Astrocyte of the cerebellum (primary cell): ENCODE measurements around the gene LEF1.

Experiments
- DNase-seq: peaks from one replicate; pipeline ENCODE4 v3.0.0-alpha.2; 2011; ENCODE audit warnings: low read depth
- H3K4me3 ChIP-seq: 2 replicates; pipeline ENCODE4 v1.5.1; 2011; ENCODE audit warnings: mild to moderate bottlenecking, low read depth, low read length, moderate library complexity
- in situ Hi-C: cut with HindIII; loops from 2 replicates; pipeline ENCODE4 v1.10.0; 2017; ENCODE audit warnings: low sequenced_read_pairs
- TF ChIP-seq, protein P1 (sequence below): IDR thresholded peaks from 2 replicates; pipeline ENCODE4 v1.5.1; 2012; ENCODE audit warnings: low read length, low read depth, moderate library complexity, mild to moderate bottlenecking; ENCODE audit errors: missing control alignments

Gene LEF1

DNA sequence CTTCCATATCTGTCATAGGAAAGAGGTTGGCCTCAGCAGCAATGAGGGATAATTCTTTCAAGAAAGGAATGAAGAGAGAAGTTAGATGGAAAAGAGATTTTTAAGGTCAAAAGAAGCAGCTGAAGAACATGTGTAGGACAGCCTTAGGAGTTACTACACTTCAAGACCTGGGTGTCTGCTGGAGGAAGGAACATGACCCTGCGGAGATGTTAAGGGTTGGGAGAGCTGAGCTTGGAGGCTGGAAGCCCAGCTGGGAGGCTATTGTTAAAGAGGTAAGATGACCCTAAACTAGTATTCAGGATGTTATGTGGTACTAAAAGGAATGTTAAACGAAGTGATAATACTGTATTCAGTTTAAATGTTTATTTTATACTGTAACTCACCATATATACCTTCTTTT, 164.1 kb downstream of the LEF1 start:
- in situ Hi-C loops: no loop called here
- H3K4me3 ChIP-seq: no peak overlapping the region
- TF ChIP-seq, protein P1, sequence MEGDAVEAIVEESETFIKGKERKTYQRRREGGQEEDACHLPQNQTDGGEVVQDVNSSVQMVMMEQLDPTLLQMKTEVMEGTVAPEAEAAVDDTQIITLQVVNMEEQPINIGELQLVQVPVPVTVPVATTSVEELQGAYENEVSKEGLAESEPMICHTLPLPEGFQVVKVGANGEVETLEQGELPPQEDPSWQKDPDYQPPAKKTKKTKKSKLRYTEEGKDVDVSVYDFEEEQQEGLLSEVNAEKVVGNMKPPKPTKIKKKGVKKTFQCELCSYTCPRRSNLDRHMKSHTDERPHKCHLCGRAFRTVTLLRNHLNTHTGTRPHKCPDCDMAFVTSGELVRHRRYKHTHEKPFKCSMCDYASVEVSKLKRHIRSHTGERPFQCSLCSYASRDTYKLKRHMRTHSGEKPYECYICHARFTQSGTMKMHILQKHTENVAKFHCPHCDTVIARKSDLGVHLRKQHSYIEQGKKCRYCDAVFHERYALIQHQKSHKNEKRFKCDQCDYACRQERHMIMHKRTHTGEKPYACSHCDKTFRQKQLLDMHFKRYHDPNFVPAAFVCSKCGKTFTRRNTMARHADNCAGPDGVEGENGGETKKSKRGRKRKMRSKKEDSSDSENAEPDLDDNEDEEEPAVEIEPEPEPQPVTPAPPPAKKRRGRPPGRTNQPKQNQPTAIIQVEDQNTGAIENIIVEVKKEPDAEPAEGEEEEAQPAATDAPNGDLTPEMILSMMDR: no peak
- no peak for DNase-seq

DNA sequence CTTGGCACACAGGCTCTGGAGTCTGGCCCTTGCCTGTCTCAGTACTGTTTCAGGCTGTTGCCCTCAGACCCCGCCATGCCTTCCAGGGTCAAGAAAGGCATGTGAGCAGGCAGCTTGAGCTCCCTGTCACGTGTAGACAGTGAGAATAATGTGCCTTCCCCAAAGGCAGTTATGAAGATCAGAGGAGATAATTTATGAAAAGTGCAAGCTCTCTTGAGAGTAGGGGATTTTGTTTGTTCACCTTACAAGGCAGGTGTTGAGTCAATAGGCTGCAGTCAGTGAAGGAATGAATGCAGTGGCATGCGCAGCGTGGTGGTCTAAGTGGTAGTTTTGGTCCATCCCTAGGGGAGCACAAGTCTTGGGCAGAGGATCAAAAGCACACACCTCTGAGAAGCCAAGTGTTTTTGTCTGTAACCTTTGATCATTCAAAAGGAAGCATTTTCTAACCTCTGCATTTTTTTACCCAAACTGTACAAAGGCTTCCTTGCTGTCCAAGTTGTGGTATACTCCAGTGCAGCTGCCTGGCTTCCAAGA, 164.7 kb downstream of the LEF1 start:
- H3K4me3 ChIP-seq: no peak overlapping the region
- in situ Hi-C loops: no loop called here
- TF ChIP-seq, protein P1: no peak
- no peak for DNase-seq

DNA sequence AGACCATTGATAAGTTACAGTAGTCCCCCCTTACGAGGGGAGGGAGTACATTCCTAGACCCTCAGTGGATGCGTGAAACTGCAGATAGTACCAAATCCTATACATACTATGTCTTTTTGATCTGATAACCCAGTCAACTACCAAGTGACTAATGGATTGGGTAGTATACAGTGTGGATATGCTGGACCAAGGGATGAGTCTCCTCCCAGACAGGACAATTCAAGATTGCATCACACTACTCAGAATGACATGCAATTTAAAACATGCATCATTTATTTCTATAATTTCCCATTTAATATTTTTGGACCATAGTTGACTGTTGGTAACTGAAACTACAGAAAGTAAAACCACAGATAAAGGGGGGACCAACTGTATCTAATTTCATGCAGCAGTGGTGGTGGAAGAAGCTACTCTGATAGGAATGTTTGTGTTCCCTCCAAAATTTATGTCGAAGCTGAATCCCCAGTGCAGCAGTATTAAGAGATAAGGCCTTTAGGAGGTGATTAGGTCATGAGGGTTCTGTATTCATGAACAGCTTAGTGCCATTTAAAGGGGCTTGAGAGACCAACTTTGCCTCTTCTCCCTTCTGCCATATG, 167.1 kb downstream of the LEF1 start:
- DNase-seq: no peak
- TF ChIP-seq, protein P1: no peak
- in situ Hi-C loops: no loop called here
- no peak overlapping the region for H3K4me3 ChIP-seq

DNA sequence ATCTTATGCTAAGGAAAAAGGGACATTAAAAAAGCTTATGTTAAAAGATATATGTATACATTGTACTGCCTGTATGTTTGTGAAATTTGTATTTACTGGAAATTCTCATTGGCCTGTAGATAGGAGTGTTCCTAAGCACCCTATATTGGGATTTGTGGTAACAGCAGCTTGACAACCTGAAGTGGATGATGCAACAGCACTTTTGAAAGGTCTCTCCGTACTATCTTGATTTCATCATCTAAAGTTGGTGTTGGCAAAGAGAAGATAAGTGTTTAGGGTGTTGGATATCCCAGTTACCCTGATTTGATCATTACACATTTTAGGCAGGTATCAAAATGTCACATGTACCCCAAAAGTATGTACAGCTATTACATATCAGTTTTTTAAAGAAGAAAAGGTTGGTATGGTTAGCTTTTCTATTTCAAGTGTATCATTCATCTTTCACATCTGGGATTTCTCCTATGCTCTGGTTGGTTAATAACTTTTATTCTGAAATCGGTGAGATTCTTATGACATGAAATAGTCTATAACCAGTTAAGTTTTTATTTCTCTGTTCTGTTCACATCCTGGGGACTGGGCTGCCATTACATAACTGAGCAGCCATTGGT, 168.7 kb downstream of the LEF1 start:
- no peak overlapping the region for H3K4me3 ChIP-seq
- DNase-seq: no peak
- in situ Hi-C loops: no loop called here
- TF ChIP-seq, protein P1: no peak

DNA sequence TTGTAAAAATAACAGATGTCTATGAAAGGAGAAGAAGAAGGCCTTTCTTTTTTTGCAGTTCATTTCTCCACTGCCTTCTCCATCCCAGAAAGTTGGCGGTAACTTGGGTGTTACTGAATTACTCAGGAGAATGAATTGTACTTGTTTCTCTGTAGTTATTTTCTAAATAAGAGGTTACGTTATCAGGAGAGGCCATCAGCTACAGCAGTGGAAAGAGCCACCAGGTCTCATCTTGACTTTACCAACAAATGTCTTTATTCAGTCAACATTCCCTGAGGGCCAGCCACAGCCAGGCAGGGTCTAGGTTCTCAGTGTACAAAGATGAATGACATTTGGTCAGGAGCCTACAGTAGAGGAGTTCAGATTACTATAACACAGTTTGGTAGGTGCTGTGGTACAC, 170.9 kb downstream of the LEF1 start:
- DNase-seq: no peak
- in situ Hi-C loops: no loop called here
- H3K4me3 ChIP-seq: no peak overlapping the region
- TF ChIP-seq, protein P1: no peak
